Right atrium auricular region (tissue), 2 donors: Measurements from ENCODE around the gene C12orf54. TPM values are rescaled to one million over a fixed set of nuclear protein-coding genes. Genes with fewer than 3 reads are reported as not detected.
"Not testable (repeated sequence)": the region's sequence is repeated elsewhere in the genome, so short reads cannot be mapped to it uniquely, and the experiment has no call there.

ENCODE experiments used
- DNase-seq: peaks from one replicate; pipeline ENCODE4 v3.0.0-alpha.2; 2019; ENCODE audit warnings: low spot score
- H3K27ac ChIP-seq, 2 donors: fragments of 200-600 bp; sonication (generic); 1 replicate in 1 of 2; 2 replicates in 1 of 2; pipeline ENCODE4 v1.5.1; 2016 to 2019
- H3K27me3 ChIP-seq, 2 donors: fragments of 200-600 bp; sonication (generic); one replicate each; pipeline versions ENCODE4 v1.5.1 to v1.6.0; 2017 to 2019
- H3K36me3 ChIP-seq: fragments of 200-600 bp; sonication (generic); one replicate; pipeline ENCODE4 v1.5.1; 2016
- H3K4me1 ChIP-seq, 2 donors: fragments of 200-600 bp; sonication (generic); one replicate each; pipeline versions ENCODE4 v1.5.1 to v1.6.0; 2017 to 2019
- H3K4me3 ChIP-seq, 2 donors: fragments of 200-600 bp; sonication (generic); 1 replicate in 1 of 2; 2 replicates in 1 of 2; pipeline ENCODE4 v1.5.1; 2017 to 2019; ENCODE audit warnings: mild to moderate bottlenecking in 1 of 2, moderate library complexity in 1 of 2
- H3K9me3 ChIP-seq, 2 donors: fragments of 200-600 bp; sonication (generic); one replicate each; pipeline ENCODE4 v1.5.1; 2019
- total RNA-seq, 2 donors: library from RNA; depleted of rRNA; stranded (reverse); fragments of >200 nt; gene quantifications; one replicate each; pipeline ENCODE4 v1.1.0, GENCODE V29; 2016
- TF ChIP-seq, protein P1 (sequence below), 2 donors: fragments of 200-600 bp; sonication (generic); IDR thresholded peaks; one replicate each; pipeline ENCODE4 v1.5.1; 2019; ENCODE audit warnings: antibody characterized with exemption in 2 of 2

The C12orf54 gene
- total RNA-seq, 2 donors from 2014 or later, result not detected

DNA sequence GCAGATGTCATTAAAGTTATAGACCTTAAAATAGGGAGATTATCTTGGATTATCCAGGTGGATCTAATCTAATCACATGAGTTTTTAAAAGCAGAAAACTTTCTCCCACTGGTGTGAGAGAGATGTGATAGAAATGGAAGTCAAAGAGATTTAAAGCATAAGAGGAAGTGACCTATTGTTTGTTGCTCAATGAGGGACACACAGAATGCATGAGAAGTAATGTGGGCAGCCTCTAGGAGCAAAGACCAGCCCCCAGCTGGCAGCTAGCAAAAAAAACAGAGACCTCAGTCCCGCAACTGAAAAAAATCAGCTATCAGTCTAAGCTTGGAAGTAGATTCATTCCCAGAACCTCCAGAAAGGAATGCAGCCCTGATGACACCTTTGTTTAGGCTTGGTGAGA is 34.5 kb upstream of the C12orf54 start:
- Histone ChIP-seq H3K9me3 (no peaks in the 10 kb centered on the region), H3K4me3 (no peak overlapping the region), H3K27ac (no peak overlapping the region), H3K4me1 (peaks cover 0 to 9% of the 10 kb centered on the region in 2 donors), H3K36me3 (no peaks in the 10 kb centered on the region), H3K27me3 (no peaks in the 10 kb centered on the region)
- no peak for DNase-seq
- TF ChIP-seq, protein P1, sequence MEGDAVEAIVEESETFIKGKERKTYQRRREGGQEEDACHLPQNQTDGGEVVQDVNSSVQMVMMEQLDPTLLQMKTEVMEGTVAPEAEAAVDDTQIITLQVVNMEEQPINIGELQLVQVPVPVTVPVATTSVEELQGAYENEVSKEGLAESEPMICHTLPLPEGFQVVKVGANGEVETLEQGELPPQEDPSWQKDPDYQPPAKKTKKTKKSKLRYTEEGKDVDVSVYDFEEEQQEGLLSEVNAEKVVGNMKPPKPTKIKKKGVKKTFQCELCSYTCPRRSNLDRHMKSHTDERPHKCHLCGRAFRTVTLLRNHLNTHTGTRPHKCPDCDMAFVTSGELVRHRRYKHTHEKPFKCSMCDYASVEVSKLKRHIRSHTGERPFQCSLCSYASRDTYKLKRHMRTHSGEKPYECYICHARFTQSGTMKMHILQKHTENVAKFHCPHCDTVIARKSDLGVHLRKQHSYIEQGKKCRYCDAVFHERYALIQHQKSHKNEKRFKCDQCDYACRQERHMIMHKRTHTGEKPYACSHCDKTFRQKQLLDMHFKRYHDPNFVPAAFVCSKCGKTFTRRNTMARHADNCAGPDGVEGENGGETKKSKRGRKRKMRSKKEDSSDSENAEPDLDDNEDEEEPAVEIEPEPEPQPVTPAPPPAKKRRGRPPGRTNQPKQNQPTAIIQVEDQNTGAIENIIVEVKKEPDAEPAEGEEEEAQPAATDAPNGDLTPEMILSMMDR (IDR thresholded peaks at IDR 0.05), result no peak

DNA sequence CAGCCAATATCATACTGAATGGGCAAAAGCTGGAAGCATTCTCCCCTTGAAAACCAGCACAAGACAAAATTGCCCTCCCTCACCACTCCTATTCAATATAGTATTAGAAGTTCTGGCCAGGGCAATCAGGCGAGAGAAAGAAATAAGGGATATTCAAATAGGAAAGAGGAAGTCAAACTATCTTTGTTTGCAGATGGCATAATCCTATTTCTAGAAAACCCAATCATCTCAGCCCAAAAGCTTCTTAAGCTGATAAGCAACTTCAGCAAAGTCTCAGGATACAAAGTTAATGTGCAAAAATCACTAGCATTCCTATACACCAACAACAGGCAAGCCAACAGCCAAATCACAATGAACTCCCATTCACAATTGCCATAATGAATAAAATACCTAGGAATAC is 30.9 kb upstream of the C12orf54 start:
- Histone ChIP-seq H3K4me1 (peaks cover 0 to 4% of the 10 kb centered on the region in 2 donors), H3K27me3 (no peaks in the 10 kb centered on the region), H3K27ac (no peak overlapping the region), H3K9me3 (no peaks in the 10 kb centered on the region), H3K36me3 (no peaks in the 10 kb centered on the region), H3K4me3 (no peak overlapping the region)
- no peak for DNase-seq
- TF ChIP-seq, protein P1 (IDR thresholded peaks at IDR 0.05), result no peak

DNA sequence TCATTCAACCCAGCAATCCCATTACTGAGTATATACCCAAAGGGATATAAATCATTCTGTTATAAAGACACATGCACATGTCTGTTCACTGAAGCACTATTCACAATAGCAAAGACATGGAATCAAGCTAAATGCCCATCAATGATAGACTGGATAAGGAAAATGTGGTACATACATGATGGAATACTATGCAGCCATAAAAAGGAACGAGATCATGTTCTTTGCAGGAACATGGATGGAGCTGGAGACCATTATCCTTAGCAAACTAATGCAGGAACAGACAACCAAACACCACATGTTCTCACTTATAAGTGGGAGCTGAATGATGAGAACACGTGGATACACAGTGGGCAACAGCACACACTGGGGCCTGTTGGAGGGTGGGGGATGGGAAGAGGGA is 29.3 kb upstream of the C12orf54 start:
- not testable (repeated sequence) for H3K36me3 ChIP-seq, H3K9me3 ChIP-seq, DNase-seq, H3K27me3 ChIP-seq, H3K4me3 ChIP-seq, H3K4me1 ChIP-seq, H3K27ac ChIP-seq

DNA sequence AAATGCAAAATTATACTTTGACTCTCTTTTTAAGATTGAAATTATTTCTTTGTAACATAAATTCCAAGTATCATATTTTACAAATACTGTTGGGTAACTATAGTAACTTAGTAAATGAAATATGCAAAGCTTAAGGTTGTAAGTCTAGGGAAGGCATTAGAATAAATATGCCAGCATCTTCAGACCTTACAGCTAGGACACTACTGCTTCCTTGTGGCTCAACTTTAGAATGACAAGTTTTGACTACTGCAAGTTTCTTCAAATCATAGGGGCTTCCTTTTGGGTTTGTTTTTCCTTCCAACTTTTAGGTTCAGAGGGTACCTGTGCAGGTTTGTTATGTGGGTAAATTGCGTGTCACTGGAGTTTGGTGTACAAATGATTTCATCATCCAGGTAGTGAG is 27.6 kb upstream of the C12orf54 start:
- Histone ChIP-seq H3K36me3 (no peaks in the 10 kb centered on the region), H3K4me1 (no peaks in the 10 kb centered on the region), H3K9me3 (no peaks in the 10 kb centered on the region), H3K27ac (no peak overlapping the region), H3K4me3 (no peak overlapping the region), H3K27me3 (no peaks in the 10 kb centered on the region)
- TF ChIP-seq, protein P1 (IDR thresholded peaks at IDR 0.05), result peak in 1 of 2 donors; percentile 65
- DNase-seq, result no peak

DNA sequence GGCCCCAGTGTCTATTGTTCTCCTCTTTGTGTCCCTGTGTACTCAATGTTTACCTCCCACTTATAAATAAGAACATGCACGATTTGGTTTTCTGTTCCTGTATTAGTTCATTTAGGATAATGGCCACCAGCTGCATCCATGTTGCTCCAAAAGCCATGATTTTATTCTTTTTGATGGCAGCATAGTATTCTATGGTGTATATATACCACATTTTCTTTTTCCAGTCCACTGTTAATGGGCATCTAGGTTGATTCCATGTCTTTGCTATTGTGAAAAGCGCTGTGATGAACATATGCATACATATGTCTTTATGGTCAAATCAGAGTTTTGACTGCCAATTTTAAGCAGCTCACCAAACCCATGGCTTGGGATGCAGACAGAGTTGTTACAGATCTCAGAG is 27.2 kb upstream of the C12orf54 start:
- TF ChIP-seq, protein P1 (IDR thresholded peaks at IDR 0.05), result no peak
- H3K4me1 ChIP-seq, result no peaks in the 10 kb centered on the region
- no peaks in the 10 kb centered on the region for H3K36me3 ChIP-seq
- DNase-seq, result no peak
- H3K27ac ChIP-seq, result no peak overlapping the region
- no peaks in the 10 kb centered on the region for H3K27me3 ChIP-seq
- H3K9me3 ChIP-seq, result no peaks in the 10 kb centered on the region
- no peak overlapping the region for H3K4me3 ChIP-seq

DNA sequence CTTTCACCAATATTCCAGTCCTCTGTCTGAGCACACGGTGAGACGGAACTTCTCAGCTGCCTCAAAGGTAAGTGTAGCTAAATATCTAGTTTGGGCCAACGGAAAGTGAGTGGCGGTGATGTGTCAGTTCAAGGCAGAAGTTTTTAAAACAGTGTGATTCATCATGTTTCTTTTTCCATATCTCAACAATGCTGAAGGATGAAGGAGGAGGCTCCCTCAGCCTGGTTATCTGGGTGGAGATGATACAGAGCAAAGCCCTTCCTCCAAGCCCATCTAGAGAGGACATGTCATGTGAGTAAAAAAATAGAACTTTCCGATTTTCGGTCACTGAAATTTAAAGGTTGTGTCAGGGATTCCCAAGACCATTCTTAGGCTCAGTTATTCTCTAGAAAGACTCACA is 23.0 kb upstream of the C12orf54 start:
- H3K27me3 ChIP-seq, result no peaks in the 10 kb centered on the region
- no peaks in the 10 kb centered on the region for H3K9me3 ChIP-seq
- H3K27ac ChIP-seq, result no peak overlapping the region
- H3K36me3 ChIP-seq, result no peaks in the 10 kb centered on the region
- DNase-seq, result no peak
- no peaks in the 10 kb centered on the region for H3K4me1 ChIP-seq
- TF ChIP-seq, protein P1 (IDR thresholded peaks at IDR 0.05), result no peak
- no peak overlapping the region for H3K4me3 ChIP-seq

DNA sequence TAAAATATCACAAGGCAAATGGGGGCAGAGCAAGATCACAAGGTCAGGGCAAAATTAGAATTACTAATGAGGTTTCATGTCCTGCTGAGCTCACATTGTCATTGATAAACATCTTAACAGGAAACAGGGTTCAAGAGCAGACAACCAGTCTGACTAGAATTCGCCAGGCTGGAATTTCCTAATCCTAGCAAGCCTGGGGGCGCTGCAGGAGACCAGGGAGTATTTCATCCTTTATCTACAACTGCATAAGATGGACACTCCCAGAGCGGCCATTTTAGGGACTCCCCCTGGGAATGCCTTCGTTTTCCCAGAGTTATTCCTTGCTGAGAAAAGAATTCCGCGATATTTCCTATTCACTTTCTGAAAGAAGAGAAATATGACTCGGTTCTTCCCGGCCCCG is 13.3 kb upstream of the C12orf54 start:
- H3K4me1 ChIP-seq, H3K4me3 ChIP-seq, DNase-seq, H3K27ac ChIP-seq, H3K27me3 ChIP-seq, H3K36me3 ChIP-seq: not testable (repeated sequence)
- H3K9me3 ChIP-seq, result peaks cover 0 to 42% of the 10 kb centered on the region in 2 donors
